HG02885 (cell line): ENCODE measurements around the gene EDEM3.
"Not testable (repeated sequence)": the region's sequence is repeated elsewhere in the genome, so short reads cannot be mapped to it uniquely, and the experiment has no call there.

Experiments used
- ATAC-seq: cut with Tn5 transposase; IDR thresholded peaks from one replicate; pipeline ENCODE4 v1.9.1; 2021; ENCODE audit warnings: mild to moderate bottlenecking; ENCODE audit not compliant: unreplicated experiment, poor library complexity

EDEM3 gene

DNA sequence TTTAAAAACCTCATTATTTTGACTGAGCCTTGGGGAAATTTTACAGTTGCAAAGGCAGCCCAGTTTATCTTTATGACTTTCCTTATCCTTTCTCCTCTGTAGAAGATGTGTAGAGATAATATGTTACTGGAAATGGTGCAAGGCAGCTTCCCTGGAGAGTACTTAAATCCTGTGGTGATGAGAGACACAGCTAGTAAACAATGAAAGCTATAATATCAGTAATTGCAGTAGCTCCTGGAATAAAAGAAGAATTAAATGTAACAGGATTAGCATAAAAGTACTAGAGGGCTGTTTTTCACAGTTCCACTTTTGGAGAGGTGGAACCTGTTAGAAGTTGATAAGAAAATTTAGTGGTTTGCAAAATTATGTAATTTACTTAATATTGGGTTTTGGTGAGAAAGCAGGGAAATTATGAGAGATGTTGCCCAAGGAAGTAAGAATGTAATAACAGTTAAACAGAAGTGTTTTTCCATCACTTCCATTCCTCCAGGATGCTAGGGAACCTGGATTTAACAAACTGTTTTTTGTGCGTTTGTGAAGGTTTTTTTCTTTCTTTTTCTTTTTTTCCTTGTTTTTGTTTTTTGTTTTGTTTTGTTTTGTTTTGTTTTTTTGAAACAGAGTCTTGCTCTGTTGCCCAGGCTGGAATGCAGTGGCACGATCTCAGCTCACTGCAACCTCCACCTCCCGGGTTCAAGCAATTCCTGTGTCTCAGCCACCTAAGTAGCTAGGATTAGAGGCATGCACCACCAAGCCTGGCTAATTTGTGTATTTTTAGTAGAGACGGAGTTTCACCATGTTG lies 15.7 kb upstream of the EDEM3 start:
- ATAC-seq = no peak

DNA sequence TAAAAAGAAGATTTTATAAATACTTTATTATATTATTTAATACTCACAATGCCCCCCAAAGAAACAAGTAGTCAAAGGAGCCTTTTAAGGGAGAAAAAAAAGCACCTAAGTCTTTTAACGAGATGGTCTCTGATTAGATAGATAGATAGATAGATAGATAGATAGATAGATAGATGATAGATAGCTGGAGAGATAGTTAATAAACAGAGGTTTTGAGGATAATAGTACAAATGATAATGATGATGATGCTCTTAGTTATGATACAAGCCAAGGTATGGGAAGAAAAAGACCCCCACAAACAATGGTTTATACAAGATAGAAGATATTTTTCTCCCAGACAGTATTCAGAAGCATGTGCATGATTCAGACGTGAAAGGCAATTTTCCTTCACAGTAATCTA lies 14.6 kb upstream of the EDEM3 start:
- ATAC-seq = no peak

GRCh38 chr1:184768467-184768866 lies 13.8 kb upstream of the EDEM3 start:
- no peak for ATAC-seq

GRCh38 chr1:184767591-184767990 lies 12.9 kb upstream of the EDEM3 start:
- no peak for ATAC-seq

- no peak for ATAC-seq
These were observed 9.8 kb upstream of the EDEM3 start for GRCh38 chr1:184764483-184764882.

- not testable (repeated sequence) for ATAC-seq
These were observed 8.9 kb upstream of the EDEM3 start for GRCh38 chr1:184763520-184763919.

- ATAC-seq = no peak
These were observed 7.4 kb upstream of the EDEM3 start for GRCh38 chr1:184761969-184762485.

DNA sequence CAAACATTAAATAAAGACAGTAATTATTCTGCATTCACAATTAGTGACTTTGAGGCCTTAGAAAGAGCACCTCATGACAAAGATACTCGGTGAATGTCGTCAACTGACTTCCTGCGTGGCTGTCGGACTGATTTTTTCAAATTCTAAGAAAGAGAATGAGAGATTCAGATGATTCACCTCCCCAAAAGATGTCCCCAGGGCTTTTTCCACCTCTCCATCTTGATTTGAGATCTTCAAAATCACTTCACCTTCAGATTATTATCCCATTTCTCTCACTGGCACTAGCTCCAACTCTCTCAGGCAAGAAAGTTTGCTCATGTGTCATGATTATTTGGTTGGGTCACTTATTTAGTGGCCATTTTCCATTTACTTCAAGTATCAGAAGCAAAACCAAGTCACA lies 5.0 kb upstream of the EDEM3 start:
- no peak for ATAC-seq

- no peak for ATAC-seq
These were observed 4.5 kb upstream of the EDEM3 start for GRCh38 chr1:184759112-184759511.

- ATAC-seq = no peak
These were observed 3.2 kb upstream of the EDEM3 start for GRCh38 chr1:184757891-184758290.

GRCh38 chr1:184757406-184757805 lies 2.7 kb upstream of the EDEM3 start:
- ATAC-seq = no peak

- ATAC-seq = peak; percentile 4
These were observed 788 bp upstream of the EDEM3 start for GRCh38 chr1:184755226-184756065.

DNA sequence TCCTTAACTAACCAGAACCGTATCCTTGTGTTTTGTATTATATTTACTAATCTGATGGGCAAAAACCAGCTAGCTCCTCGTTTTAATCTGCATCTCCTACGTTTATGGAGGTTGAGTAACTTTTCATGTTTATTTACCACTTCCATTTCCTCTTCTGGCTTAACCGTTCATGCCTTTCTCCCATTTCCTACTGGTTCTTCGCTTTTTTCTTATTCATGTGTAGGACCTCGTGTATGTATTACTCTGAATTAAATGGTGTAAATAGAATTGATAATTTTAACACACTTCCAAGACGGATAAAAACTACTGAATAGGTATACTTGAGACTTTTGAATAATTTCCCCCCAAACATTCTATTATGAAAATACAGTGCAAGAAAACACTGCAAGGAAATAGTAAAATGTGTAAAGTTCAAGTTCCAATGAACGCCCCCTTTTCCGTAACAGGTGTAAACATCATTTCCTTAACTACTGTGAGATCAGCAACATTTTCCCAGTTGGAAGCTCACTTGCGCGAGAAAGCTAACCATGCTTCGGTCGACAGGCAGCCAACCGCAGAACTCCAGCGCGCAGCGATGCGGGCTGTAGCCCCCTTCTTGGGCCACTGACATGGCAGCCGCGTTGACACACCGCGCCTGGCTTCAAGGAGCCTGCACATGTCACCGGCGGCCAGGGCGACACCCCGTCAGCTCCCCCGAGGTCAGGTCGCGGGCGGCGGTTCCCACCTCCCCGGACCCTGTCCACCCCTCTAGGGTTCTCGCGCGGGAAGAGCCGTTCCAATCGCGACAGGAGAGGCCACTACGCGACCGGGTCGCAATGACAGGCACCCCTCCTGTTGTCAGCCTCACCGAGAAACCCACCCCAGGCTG lies 816 bp downstream of the EDEM3 start:
- peak; percentile 8 for ATAC-seq

DNA sequence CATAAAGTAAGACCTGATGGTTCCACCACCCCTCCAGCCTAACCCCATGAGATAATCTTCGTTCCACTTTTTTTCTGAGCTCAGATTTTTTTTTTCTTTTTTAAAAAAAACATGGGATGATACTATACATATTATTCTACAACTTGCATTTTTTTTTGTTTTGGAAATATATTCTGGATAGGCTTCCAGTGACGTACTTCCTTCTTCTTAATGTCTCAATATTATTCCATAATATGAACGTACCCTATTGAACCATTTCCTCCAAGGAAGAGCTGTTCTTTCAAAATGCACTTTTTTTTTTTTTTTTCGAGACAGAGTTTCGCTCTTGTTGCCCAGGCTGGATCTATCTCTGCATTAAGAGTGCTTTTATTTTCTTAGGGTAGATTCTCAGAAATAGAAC lies 1.5 kb downstream of the EDEM3 start:
- ATAC-seq = no peak

DNA sequence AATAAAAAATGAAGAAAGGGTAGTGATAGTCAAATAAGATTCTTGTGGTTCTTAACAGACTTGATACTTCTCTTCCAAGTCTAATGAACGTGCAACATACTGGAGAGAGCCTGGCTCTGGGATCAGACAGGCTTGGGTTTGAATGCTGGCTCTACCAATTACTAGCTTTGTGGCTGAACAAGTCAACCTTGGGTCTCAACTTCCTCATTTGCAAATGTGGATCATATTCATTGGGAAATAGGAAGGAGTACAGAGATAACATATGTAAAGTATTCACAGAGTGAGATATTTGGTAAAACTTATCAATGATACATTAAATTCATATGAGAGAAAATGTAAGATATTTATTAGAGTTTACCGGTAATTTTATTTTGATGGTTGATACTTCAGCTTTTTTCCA lies 2.0 kb downstream of the EDEM3 start:
- ATAC-seq = no peak

GRCh38 chr1:184748740-184749139 lies 5.9 kb downstream of the EDEM3 start:
- no peak for ATAC-seq

DNA sequence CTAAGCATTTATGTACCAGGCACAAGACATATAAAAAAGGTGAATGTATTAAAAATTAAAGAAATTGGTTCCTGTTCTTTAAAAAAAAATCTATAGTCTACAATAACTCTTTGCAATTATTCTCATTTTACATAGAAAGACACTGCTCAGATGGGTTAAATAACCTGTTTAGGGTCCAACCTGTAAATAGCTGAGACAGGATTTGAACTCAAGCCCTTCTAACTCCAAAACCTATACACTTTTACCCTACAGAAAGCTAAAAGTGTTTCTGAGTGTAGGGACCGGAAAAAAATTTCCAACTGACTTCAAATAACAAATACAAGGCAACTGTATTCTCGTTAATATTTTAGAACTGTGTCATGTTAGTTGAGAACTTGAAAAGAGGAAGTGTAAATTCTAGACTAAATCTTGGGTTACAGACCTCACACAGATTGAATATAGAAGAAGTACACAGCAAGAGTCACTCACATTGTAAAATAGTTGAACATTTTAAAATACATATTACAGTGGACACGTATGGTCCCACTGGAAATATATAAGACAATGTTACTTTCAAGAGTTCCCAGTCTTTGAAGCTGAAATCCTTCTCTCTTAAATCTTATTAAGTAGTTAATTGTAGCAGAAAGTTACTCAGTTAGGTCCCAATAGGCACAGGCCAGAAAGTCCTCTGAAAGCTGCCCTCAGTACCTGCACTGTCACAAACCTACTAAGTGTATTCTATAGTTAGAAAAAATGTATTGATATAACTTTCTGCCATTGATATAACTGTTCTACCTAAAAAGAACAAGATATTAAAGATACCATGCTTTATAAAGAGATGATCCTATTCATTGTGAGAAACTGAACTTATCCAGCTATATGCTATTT lies 7.3 kb downstream of the EDEM3 start:
- ATAC-seq = peak; percentile 86

DNA sequence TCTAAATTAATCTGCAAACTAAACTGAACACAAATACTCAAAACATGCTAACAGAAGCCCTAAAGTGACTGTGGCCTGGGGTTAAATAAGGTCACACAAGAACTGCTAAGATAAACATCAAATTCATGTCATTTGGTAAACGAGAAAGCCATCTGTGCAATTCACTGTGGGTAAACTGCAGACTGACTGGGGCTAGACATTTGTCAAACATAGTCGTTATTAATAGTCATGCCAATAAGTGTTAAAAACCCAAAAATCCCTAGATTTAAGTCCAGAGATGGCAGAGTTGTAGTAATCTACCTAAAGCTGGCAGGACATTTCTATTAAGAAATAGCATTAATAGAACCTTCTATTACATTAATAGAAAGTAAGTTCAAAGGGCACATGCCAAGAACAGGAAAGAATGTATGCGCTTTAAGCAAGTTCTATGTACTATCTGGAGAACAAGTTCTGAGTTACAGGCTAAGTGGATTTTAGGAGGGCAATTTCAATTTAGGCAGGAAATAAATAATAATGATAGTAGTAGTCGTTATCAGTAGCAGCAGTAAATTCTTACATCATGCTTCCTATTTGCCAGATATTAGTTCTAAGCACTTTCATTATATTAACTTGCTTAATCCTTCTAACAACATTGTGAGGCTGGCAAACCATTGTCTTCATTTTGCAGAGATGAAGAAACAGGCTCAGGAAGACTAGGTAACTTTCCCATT lies 8.6 kb downstream of the EDEM3 start:
- ATAC-seq = no peak

GRCh38 chr1:184745110-184745509 lies 9.5 kb downstream of the EDEM3 start:
- ATAC-seq = no peak
